Neural progenitor cell (in vitro differentiated cells): ENCODE data around the gene PNPLA3. TPM values are rescaled to one million over a fixed set of nuclear protein-coding genes. Genes with fewer than 3 reads are reported as not detected.

Experiments
- DNase-seq: peaks from one replicate; pipeline ENCODE4 v3.0.0-alpha.2; 2016; ENCODE audit warnings: low spot score
- H2AFZ ChIP-seq: fragments of 200-600 bp; sonication (generic); replicated peaks from 2 replicates; pipeline ENCODE4 v1.6.1; 2016; ENCODE audit warnings: antibody characterized with exemption
- H3F3A ChIP-seq: fragments of 200-600 bp; sonication (generic); 2 replicates; pipeline ENCODE4 v1.6.1; 2016; ENCODE audit warnings: antibody characterized with exemption, low read depth
- H3K27ac ChIP-seq: fragments of 200-600 bp; sonication (generic); 2 replicates; pipeline ENCODE4 v1.5.1; 2016; ENCODE audit warnings: mild to moderate bottlenecking
- H3K27me3 ChIP-seq: fragments of 200-600 bp; sonication (generic); 2 replicates; pipeline ENCODE4 v1.6.1; 2016; ENCODE audit warnings: mild to moderate bottlenecking, moderate library complexity
- H3K36me3 ChIP-seq: fragments of 200-600 bp; sonication (generic); 2 replicates; pipeline ENCODE4 v1.5.1; 2016
- H3K4me1 ChIP-seq: fragments of 200-600 bp; sonication (generic); 2 replicates; pipeline ENCODE4 v1.6.1; 2016; ENCODE audit warnings: mixed run types
- H3K4me2 ChIP-seq: fragments of 200-600 bp; sonication (generic); 2 replicates; pipeline ENCODE4 v1.6.1; 2016
- H3K4me3 ChIP-seq: fragments of 200-600 bp; sonication (generic); 2 replicates; pipeline ENCODE4 v1.5.1; 2016
- H3K79me2 ChIP-seq: fragments of 200-600 bp; sonication (generic); 2 replicates; pipeline ENCODE4 v1.6.1; 2016; ENCODE audit warnings: low read depth
- H3K9ac ChIP-seq: fragments of 200-600 bp; sonication (generic); 2 replicates; pipeline ENCODE4 v1.6.1; 2016
- H3K9me3 ChIP-seq: fragments of 200-600 bp; sonication (generic); 2 replicates; pipeline ENCODE4 v1.5.1; 2016; ENCODE audit warnings: low read depth
- H4K20me1 ChIP-seq: fragments of 200-600 bp; sonication (generic); 2 replicates; pipeline ENCODE4 v1.6.1; 2016; ENCODE audit warnings: low read depth
- H3K27ac Mint-ChIP-seq: 3 replicates; pipeline ENCODE4 v1.8.0; 2021; ENCODE audit warnings: mixed read lengths
- H3K27me3 Mint-ChIP-seq: 2 replicates; pipeline ENCODE4 v1.8.0; 2022; ENCODE audit warnings: low read depth, mild to moderate bottlenecking, inconsistent platforms, moderate library complexity, mixed read lengths; ENCODE audit not compliant: insufficient read depth
- H3K36me3 Mint-ChIP-seq: 3 replicates; pipeline ENCODE4 v1.8.0; 2021; ENCODE audit warnings: mixed read lengths
- H3K4me1 Mint-ChIP-seq: 3 replicates; pipeline ENCODE4 v1.8.0; 2021; ENCODE audit warnings: mixed read lengths
- H3K4me3 Mint-ChIP-seq: 3 replicates; pipeline ENCODE4 v1.8.0; 2021; ENCODE audit warnings: mild to moderate bottlenecking, moderate library complexity, mixed read lengths
- H3K9me3 Mint-ChIP-seq: 3 replicates; pipeline ENCODE4 v1.8.0; 2020; ENCODE audit warnings: mixed read lengths
- EZH2 ChIP-seq: fragments of 200-600 bp; sonication (generic); IDR thresholded peaks from 2 replicates; pipeline ENCODE4 v1.6.1; 2017; ENCODE audit warnings: antibody characterized with exemption, mild to moderate bottlenecking, moderate library complexity
- EZH2phosphoT487 ChIP-seq: fragments of 200-600 bp; sonication (generic); IDR thresholded peaks from 2 replicates; pipeline ENCODE4 v1.6.1; 2017; ENCODE audit warnings: antibody characterized with exemption
- total RNA-seq: library from RNA; depleted of rRNA; stranded (reverse); fragments of >200 nt; gene quantifications from 2 replicates; pipeline ENCODE4 v1.2.3, GENCODE V29; 2015; ENCODE audit warnings: low replicate concordance
- TF ChIP-seq, protein P1 (sequence below): fragments of 200-600 bp; sonication (generic); IDR thresholded peaks from 2 replicates; pipeline ENCODE4 v1.5.1; 2017; ENCODE audit warnings: antibody characterized with exemption, mild to moderate bottlenecking

PNPLA3 gene
- total RNA-seq, 1 donor from 2014 or later: 4.8 TPM

DNA sequence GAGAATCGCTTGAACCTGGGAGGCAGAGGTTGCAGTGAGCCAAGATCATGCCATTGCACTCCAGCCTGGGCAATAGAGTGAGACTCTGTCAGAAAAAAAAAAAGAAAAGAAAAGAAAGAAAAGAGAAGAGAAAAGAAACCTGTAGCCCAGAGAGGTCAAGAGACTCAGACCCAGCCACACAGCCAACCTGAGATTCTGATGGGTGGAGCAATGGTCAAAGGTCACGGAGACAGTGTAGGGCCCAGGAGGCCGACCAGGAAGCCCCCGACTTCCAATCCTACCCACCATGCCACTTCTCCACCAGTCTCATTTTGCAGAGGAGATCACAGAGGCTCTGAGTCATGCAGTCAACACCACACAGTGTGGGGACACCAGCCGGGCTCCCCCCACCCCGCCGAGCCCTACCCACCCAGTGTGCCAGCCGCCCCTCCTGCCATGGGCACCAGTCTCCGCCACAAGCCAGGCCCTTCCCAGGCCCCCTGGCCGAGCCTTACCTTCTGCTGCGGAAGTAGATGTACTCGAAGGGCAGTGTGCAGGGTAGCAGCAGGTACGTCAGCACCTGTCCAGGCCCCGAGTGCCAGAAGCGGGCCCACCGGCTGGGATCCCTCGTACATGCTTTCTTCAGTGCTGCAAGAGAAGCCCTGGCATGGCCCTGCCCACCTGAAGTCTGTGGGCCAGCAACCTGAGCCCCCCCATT lies 39.7 kb upstream of the PNPLA3 start:
- H3K4me3 Mint-ChIP-seq: no peak overlapping the region
- no peaks in the 10 kb centered on the region for H3K36me3 Mint-ChIP-seq
- TF ChIP-seq EZH2 (no peak), EZH2phosphoT487 (no peak)
- TF ChIP-seq, protein P1, sequence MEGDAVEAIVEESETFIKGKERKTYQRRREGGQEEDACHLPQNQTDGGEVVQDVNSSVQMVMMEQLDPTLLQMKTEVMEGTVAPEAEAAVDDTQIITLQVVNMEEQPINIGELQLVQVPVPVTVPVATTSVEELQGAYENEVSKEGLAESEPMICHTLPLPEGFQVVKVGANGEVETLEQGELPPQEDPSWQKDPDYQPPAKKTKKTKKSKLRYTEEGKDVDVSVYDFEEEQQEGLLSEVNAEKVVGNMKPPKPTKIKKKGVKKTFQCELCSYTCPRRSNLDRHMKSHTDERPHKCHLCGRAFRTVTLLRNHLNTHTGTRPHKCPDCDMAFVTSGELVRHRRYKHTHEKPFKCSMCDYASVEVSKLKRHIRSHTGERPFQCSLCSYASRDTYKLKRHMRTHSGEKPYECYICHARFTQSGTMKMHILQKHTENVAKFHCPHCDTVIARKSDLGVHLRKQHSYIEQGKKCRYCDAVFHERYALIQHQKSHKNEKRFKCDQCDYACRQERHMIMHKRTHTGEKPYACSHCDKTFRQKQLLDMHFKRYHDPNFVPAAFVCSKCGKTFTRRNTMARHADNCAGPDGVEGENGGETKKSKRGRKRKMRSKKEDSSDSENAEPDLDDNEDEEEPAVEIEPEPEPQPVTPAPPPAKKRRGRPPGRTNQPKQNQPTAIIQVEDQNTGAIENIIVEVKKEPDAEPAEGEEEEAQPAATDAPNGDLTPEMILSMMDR: no peak
- Histone ChIP-seq H3K9me3 (no peaks in the 10 kb centered on the region), H3K4me1 (no peaks in the 10 kb centered on the region), H3K27me3 (no peaks in the 10 kb centered on the region), H3K4me3 (no peak overlapping the region), H3K79me2 (no peaks in the 10 kb centered on the region), H3K4me2 (no peak overlapping the region), H3F3A (no peaks in the 10 kb centered on the region), H2AFZ (no peak overlapping the region), H3K9ac (no peak overlapping the region), H4K20me1 (peaks cover 2% of the 10 kb centered on the region), H3K27ac (no peak overlapping the region), H3K36me3 (no peaks in the 10 kb centered on the region)
- H3K27ac Mint-ChIP-seq: no peak overlapping the region
- DNase-seq: no peak
- peaks cover 4% of the 10 kb centered on the region for H3K4me1 Mint-ChIP-seq
- peaks cover 22% of the 10 kb centered on the region for H3K27me3 Mint-ChIP-seq
- H3K9me3 Mint-ChIP-seq: no peaks in the 10 kb centered on the region

DNA sequence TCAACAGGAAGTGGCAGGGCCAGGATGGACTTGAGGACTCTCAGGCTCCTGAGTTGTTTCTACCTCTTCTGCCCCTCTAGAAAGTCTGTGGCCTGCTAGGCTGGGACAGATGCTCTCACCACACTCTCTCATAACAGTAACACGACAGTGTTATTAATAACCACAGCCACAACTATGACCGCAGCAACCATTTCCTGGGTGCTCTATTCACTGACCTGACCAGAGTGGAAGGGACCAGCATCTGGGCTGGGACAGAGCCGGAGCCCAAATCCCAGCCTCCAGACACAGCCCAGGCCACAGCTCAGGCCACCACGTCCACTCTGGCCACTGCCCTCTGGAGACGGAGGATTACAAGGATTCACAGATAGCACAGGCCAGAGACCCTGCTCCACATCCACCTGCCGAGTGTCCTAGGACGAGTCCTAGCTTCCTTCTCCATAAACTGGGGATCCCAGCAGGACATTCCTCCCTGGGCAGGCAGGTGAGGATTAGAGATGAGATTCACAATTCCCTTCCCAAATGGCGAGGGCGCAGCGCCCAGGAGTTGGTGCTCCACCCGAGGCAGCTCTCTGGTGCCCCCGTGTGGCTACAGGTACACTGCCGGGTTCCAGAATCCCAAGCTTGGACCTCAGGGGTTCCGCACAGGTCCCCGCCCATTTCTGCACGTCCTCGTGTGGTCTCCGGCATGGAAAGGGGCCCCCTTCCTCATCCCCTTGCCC lies 38.8 kb upstream of the PNPLA3 start:
- peak; percentile 77 for DNase-seq
- no peak overlapping the region for H3K4me3 ChIP-seq
- no peaks in the 10 kb centered on the region for H3F3A ChIP-seq
- H3K27me3 ChIP-seq: peaks cover 6% of the 10 kb centered on the region
- Mint-ChIP-seq H3K36me3 (no peaks in the 10 kb centered on the region), H3K4me1 (peaks cover 4% of the 10 kb centered on the region), H3K4me3 (no peak overlapping the region), H3K9me3 (no peaks in the 10 kb centered on the region), H3K27me3 (peaks cover 23% of the 10 kb centered on the region), H3K27ac (no peak overlapping the region)
- H3K9ac ChIP-seq: no peak overlapping the region
- H3K36me3 ChIP-seq: no peaks in the 10 kb centered on the region
- TF ChIP-seq, protein P1: peak; percentile 74
- no peak for TF ChIP-seq EZH2
- H3K27ac ChIP-seq: no peak overlapping the region
- H3K4me1 ChIP-seq: no peaks in the 10 kb centered on the region
- H3K4me2 ChIP-seq: no peak overlapping the region
- H4K20me1 ChIP-seq: peaks cover 2% of the 10 kb centered on the region
- H3K9me3 ChIP-seq: no peaks in the 10 kb centered on the region
- H3K79me2 ChIP-seq: no peaks in the 10 kb centered on the region
- peak overlapping the region; percentile 85 for H2AFZ ChIP-seq

DNA sequence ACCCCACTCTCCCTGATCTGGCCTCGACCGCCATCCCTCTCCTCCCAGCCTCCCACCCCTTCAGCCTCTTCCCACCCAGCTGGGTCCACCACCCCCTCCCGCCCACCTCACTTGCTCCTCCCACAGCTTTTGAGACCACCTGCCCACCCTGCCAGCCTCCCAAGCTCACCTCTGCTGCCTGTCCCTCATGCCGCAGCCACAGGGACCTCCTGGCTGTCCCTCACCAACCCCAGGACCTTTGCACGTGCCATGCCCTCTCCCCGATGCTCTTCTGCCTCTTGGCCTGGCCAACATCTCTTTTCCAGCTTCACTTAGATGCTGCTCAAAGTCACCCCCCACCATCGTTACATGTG lies 38.3 kb upstream of the PNPLA3 start:
- H3K27me3 ChIP-seq: peaks cover 11% of the 10 kb centered on the region
- Mint-ChIP-seq H3K4me3 (no peak overlapping the region), H3K27me3 (peaks cover 26% of the 10 kb centered on the region), H3K4me1 (peaks cover 4% of the 10 kb centered on the region), H3K27ac (no peak overlapping the region), H3K9me3 (no peaks in the 10 kb centered on the region), H3K36me3 (no peaks in the 10 kb centered on the region)
- H3K27ac ChIP-seq: no peak overlapping the region
- H2AFZ ChIP-seq: no peak overlapping the region
- no peak for DNase-seq
- no peaks in the 10 kb centered on the region for H3K4me1 ChIP-seq
- H3K79me2 ChIP-seq: no peaks in the 10 kb centered on the region
- no peaks in the 10 kb centered on the region for H3K36me3 ChIP-seq
- no peak overlapping the region for H3K9ac ChIP-seq
- no peak overlapping the region for H3K4me2 ChIP-seq
- no peaks in the 10 kb centered on the region for H3K9me3 ChIP-seq
- TF ChIP-seq EZH2 (no peak), EZH2phosphoT487 (no peak)
- TF ChIP-seq, protein P1: no peak
- no peak overlapping the region for H3K4me3 ChIP-seq
- H3F3A ChIP-seq: no peaks in the 10 kb centered on the region
- peaks cover 2% of the 10 kb centered on the region for H4K20me1 ChIP-seq
